ENCODE results near the gene RMRP. TPM values are rescaled to one million over a fixed set of nuclear protein-coding genes. Genes with fewer than 3 reads are reported as not detected.

RMRP gene
- polyA plus RNA-seq, 1 donor (not counting 4 experiments of a cell fraction or from before 2014, with no cell fraction given), result 21.6 TPM

- H3K9ac ChIP-seq (ENCODE audit: control insufficient read depth, extremely low read depth, insufficient read depth, low read length), result no peak overlapping the region
- H3K79me2 ChIP-seq (ENCODE audit: control insufficient read depth, insufficient read depth, low read length), result no peaks in the 10 kb centered on the region
- dilution Hi-C loops (cut with MboI; ENCODE audit: extremely low pct_ligation_motif_present, low sequenced_read_pairs), result no loop called here
- no peaks in the 10 kb centered on the region for H3K27me3 ChIP-seq (ENCODE audit: control insufficient read depth, extremely low read depth, insufficient read depth, low read length)
- H3K9me1 ChIP-seq (ENCODE audit: control insufficient read depth, extremely low read depth, insufficient read depth, low read length), result no peaks in the 10 kb centered on the region
- DNase-seq (ENCODE audit: low read depth, low spot score) (no peak), FAIRE-seq (no peak)
- H2AFZ ChIP-seq (ENCODE audit: control insufficient read depth, low read length), result no peak overlapping the region
- H3K4me3 ChIP-seq (ENCODE audit: control insufficient read depth in 2 of 3, extremely low read depth in 1 of 3, insufficient read depth in 2 of 3, low read depth in 1 of 3, low read length in 3 of 3), result no peak overlapping the region
- no peak for TF ChIP-seq CTCF (optimal IDR thresholded peaks at IDR 0.05 in 1 of 3, IDR thresholded peaks at IDR 0.05 in 1 of 3, conservative IDR thresholded peaks at IDR 0.05 in 1 of 3; ENCODE audit: extremely low read depth in 1 of 3, insufficient read depth in 2 of 3, low read length in 3 of 3)
- no peak for TF ChIP-seq EZH2 (IDR thresholded peaks at IDR 0.05; ENCODE audit: low read length)
- peaks cover 2 to 4% of the 10 kb centered on the region in 2 experiments for H3K36me3 ChIP-seq (ENCODE audit: control insufficient read depth in 2 of 2, extremely low read depth in 1 of 2, insufficient read depth in 2 of 2, low read length in 2 of 2)
- H3K9me3 ChIP-seq (ENCODE audit: control insufficient read depth, low read depth, low read length), result no peaks in the 10 kb centered on the region
- H3K4me2 ChIP-seq (ENCODE audit: control insufficient read depth, extremely low read depth, insufficient read depth, low read depth, low read length), result no peak overlapping the region
- H4K20me1 ChIP-seq (ENCODE audit: control insufficient read depth, extremely low read depth, insufficient read depth, low read length), result no peaks in the 10 kb centered on the region
- H3K27ac ChIP-seq (ENCODE audit: control insufficient read depth, insufficient read depth, low read length), result no peak overlapping the region
- no peaks in the 10 kb centered on the region for H3K4me1 ChIP-seq (ENCODE audit: control insufficient read depth, extremely low read depth, insufficient read depth, low read length)
Observed at GRCh38 chr9:35679766-35680330, 22.0 kb upstream of the RMRP start.

DNA sequence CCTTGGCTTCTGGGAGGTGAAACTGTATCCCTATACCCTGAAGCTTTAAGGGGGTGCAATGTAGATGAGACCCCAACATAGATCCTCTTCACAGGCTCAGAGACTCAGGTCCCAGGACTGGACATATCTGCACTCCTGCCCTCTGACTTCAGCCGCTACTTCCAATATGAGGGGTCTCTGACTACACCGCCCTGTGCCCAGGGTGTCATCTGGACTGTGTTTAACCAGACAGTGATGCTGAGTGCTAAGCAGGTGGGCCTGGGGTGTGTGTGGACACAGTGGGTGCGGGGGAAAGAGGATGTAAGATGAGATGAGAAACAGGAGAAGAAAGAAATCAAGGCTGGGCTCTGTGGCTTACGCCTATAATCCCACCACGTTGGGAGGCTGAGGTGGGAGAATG is 21.3 kb upstream of the RMRP start:
- no peak for FAIRE-seq
- Histone ChIP-seq H4K20me1 (ENCODE audit: control insufficient read depth, extremely low read depth, insufficient read depth, low read length) (no peaks in the 10 kb centered on the region), H3K4me1 (ENCODE audit: control insufficient read depth, extremely low read depth, insufficient read depth, low read length) (peaks cover under 1% of the 10 kb centered on the region), H3K79me2 (ENCODE audit: control insufficient read depth, insufficient read depth, low read length) (no peaks in the 10 kb centered on the region), H3K4me2 (ENCODE audit: control insufficient read depth, extremely low read depth, insufficient read depth, low read depth, low read length) (no peak overlapping the region), H3K9me3 (ENCODE audit: control insufficient read depth, low read depth, low read length) (no peaks in the 10 kb centered on the region), H3K9ac (ENCODE audit: control insufficient read depth, extremely low read depth, insufficient read depth, low read length) (no peak overlapping the region), H3K36me3 (ENCODE audit: control insufficient read depth in 2 of 2, extremely low read depth in 1 of 2, insufficient read depth in 2 of 2, low read length in 2 of 2) (peaks cover 2 to 4% of the 10 kb centered on the region in 2 experiments), H3K27me3 (ENCODE audit: control insufficient read depth, extremely low read depth, insufficient read depth, low read length) (no peaks in the 10 kb centered on the region), H2AFZ (ENCODE audit: control insufficient read depth, low read length) (no peak overlapping the region), H3K4me3 (ENCODE audit: control insufficient read depth in 2 of 3, extremely low read depth in 1 of 3, insufficient read depth in 2 of 3, low read depth in 1 of 3, low read length in 3 of 3) (no peak overlapping the region), H3K9me1 (ENCODE audit: control insufficient read depth, extremely low read depth, insufficient read depth, low read length) (no peaks in the 10 kb centered on the region), H3K27ac (ENCODE audit: control insufficient read depth, insufficient read depth, low read length) (no peak overlapping the region)
- TF ChIP-seq CTCF (optimal IDR thresholded peaks at IDR 0.05 in 1 of 3, IDR thresholded peaks at IDR 0.05 in 1 of 3, conservative IDR thresholded peaks at IDR 0.05 in 1 of 3; ENCODE audit: extremely low read depth in 1 of 3, insufficient read depth in 2 of 3, low read length in 3 of 3), result no peak
- TF ChIP-seq EZH2 (IDR thresholded peaks at IDR 0.05; ENCODE audit: low read length), result no peak
- DNase-seq (ENCODE audit: low read depth, low spot score), result no peak
- dilution Hi-C loops (cut with MboI; ENCODE audit: extremely low pct_ligation_motif_present, low sequenced_read_pairs), result no loop called here

Data from keratinocyte (primary cell).